K562 (cell line): Measurements from ENCODE around the gene PITPNC1. TPM values are rescaled to one million over a fixed set of nuclear protein-coding genes. Genes with fewer than 3 reads are reported as not detected.

ENCODE experiments used
- ATAC-seq: fragments of 200-7000 bp; cut with Tn5 transposase; 3 replicates; pipeline ENCODE4 v1.9.1; 2020; ENCODE audit warnings: moderate library complexity
- BruUV-seq: library from RNA; stranded (reverse); fragments of 400-500 nt; replicated peaks from 2 replicates; lab custom pipeline; 2021; lab: Mats Ljungman, UMichigan
- CTCF ChIA-PET: fragments of 300-600 bp; formaldehyde crosslinking; extraction: SDS; loops from one replicate; lab custom pipeline; 2021; ENCODE audit warnings: low intra/inter-chr PET ratio; lab: Yijun Ruan, JAX
- POLR2A ChIA-PET: fragments of 300-600, 350-650 bp; sonication (Branson Sonifier 250); formaldehyde crosslinking; extraction: SDS; loops from one replicate; lab custom pipeline; 2021; ENCODE audit warnings: antibody characterized with exemption, inconsistent platforms; lab: Yijun Ruan, JAX
- DNase-seq, 4 experiments: peaks; one replicate each; pipeline versions ENCODE4 v3.0.0 to v3.0.0-alpha.2; 2011 to 2018; ENCODE audit warnings: low spot score in 3 of 4, mixed read lengths in 3 of 4; ENCODE audit errors: extremely low read depth in 1 of 4
- FAIRE-seq: peaks from 2 replicates; lab custom pipeline; 2011; peaks lifted over from hg19 to GRCh38; lab: Jason Lieb, UNC
- H2AFZ ChIP-seq: 2 replicates; pipeline ENCODE4 v1.6.0; 2011; ENCODE audit warnings: low read depth, low read length, control low read depth, inconsistent platforms
- H3K27ac ChIP-seq: fragments of 200-600 bp; 3 replicates; pipeline ENCODE4 v1.8.0; 2011; ENCODE audit warnings: low read depth, mild to moderate bottlenecking, control low read depth, inconsistent platforms, low read length, moderate library complexity, mixed read lengths; ENCODE audit errors: extremely low read depth
- H3K27me3 ChIP-seq, 2 experiments: fragments of 300-600 bp in 1 of 2; 2 replicates in 1 of 2; 3 replicates in 1 of 2; pipeline versions ENCODE4 v1.6.0 to v1.8.0; 2011; ENCODE audit warnings: inconsistent platforms in 2 of 2, low read length in 2 of 2, mild to moderate bottlenecking in 1 of 2, mixed read lengths in 1 of 2, moderate library complexity in 1 of 2; ENCODE audit not compliant: control insufficient read depth in 2 of 2, insufficient read depth in 2 of 2
- H3K36me3 ChIP-seq: fragments of 300-600 bp; 3 replicates; pipeline ENCODE4 v1.8.0; 2011; ENCODE audit warnings: mild to moderate bottlenecking, low read length, inconsistent platforms; ENCODE audit not compliant: control insufficient read depth, insufficient read depth
- H3K4me1 ChIP-seq, 2 experiments: fragments of 200-600 bp in 1 of 2; replicated peaks in 1 of 2; 2 replicates in 1 of 2; 3 replicates in 1 of 2; pipeline versions ENCODE4 v1.5.1 to v1.8.0; 2011; ENCODE audit warnings: inconsistent platforms in 2 of 2, low read length in 2 of 2, mild to moderate bottlenecking in 1 of 2, mixed read lengths in 1 of 2, moderate library complexity in 1 of 2; ENCODE audit not compliant: control insufficient read depth in 2 of 2, insufficient read depth in 2 of 2
- H3K4me2 ChIP-seq: 2 replicates; pipeline ENCODE4 v1.6.1; 2011; ENCODE audit warnings: low read length, control low read depth, inconsistent platforms, mixed read lengths; ENCODE audit not compliant: insufficient read depth
- H3K4me3 ChIP-seq: fragments of 200-600 bp; sonication (generic), shearing (Covaris generic); 2 replicates; pipeline ENCODE4 v1.5.1; 2016; ENCODE audit warnings: control low read depth, inconsistent platforms
- H3K79me2 ChIP-seq: fragments of 200-600 bp; 3 replicates; pipeline ENCODE4 v1.8.0; 2011; ENCODE audit warnings: low read length, inconsistent platforms; ENCODE audit not compliant: control insufficient read depth, insufficient read depth
- H3K9ac ChIP-seq, 2 experiments: 2 replicates each; pipeline versions ENCODE4 v1.6.0 to v1.6.1; 2011; ENCODE audit warnings: low read depth in 2 of 2, low read length in 2 of 2, control low read depth in 1 of 2, inconsistent platforms in 1 of 2, mild to moderate bottlenecking in 1 of 2, mixed read lengths in 1 of 2; ENCODE audit not compliant: insufficient read depth in 1 of 2
- H3K9me1 ChIP-seq: one replicate; pipeline ENCODE4 v1.6.0; 2011; ENCODE audit warnings: inconsistent platforms, mild to moderate bottlenecking, low read length, moderate library complexity; ENCODE audit not compliant: control insufficient read depth, insufficient read depth
- H3K9me3 ChIP-seq: replicated peaks from 2 replicates; pipeline ENCODE4 v1.5.1; 2011; ENCODE audit warnings: low read depth, low read length, inconsistent platforms; ENCODE audit not compliant: control insufficient read depth, insufficient read depth
- H4K20me1 ChIP-seq: replicated peaks from 2 replicates; pipeline ENCODE4 v1.6.1; 2011; ENCODE audit warnings: low read length, inconsistent platforms, mixed read lengths; ENCODE audit not compliant: control insufficient read depth, insufficient read depth
- BCL6 ChIP-seq: fragments of 250-450 bp; sonication (Bioruptor Pico); IDR thresholded peaks from 2 replicates; pipeline ENCODE4 v1.4.0; 2020
- EGR1 ChIP-seq: fragments of 450-650 bp; conservative IDR thresholded peaks from 2 replicates; pipeline ENCODE4 v1.6.1; 2017; ENCODE audit warnings: mild to moderate bottlenecking
- HDAC1 ChIP-seq, 2 experiments: fragments of 450-650 bp; IDR thresholded peaks; 2 replicates each; pipeline ENCODE4 v1.6.1; 2016 to 2017; ENCODE audit warnings: inconsistent platforms in 1 of 2, mild to moderate bottlenecking in 1 of 2, moderate library complexity in 1 of 2
- IFI16 ChIP-seq: fragments of 250-450 bp; sonication (Bioruptor Pico); IDR thresholded peaks from 2 replicates; pipeline ENCODE4 v2.1.2; 2022; ENCODE audit warnings: mild to moderate bottlenecking, inconsistent platforms
- PML ChIP-seq: IDR thresholded peaks from 2 replicates; pipeline ENCODE4 v1.6.1; 2012; ENCODE audit warnings: low read length, inconsistent platforms
- PURB ChIP-seq: sonication (generic); formaldehyde crosslinking; IDR thresholded peaks from 2 replicates; pipeline ENCODE4 v1.9.0; 2021; ENCODE audit warnings: low read depth, mild to moderate bottlenecking, missing genetic modification reagents
- RCOR1 ChIP-seq, 2 experiments: IDR thresholded peaks; 2 replicates each; pipeline ENCODE4 v1.6.1; 2012; ENCODE audit warnings: low read depth in 2 of 2, low read length in 2 of 2, borderline replicate concordance in 1 of 2, improper control_type of control experiment in 1 of 2
- SFPQ ChIP-seq: fragments of 200-400 bp; formaldehyde crosslinking; IDR thresholded peaks from 2 replicates; pipeline ENCODE4 v1.6.1; 2017; ENCODE audit warnings: mild to moderate bottlenecking, low read depth, low read length, moderate library complexity
- SPI1 ChIP-seq: IDR thresholded peaks from 2 replicates; pipeline ENCODE4 v1.6.1; 2011; ENCODE audit warnings: low read depth, low read length, control low read depth, borderline replicate concordance
- YBX1 ChIP-seq: fragments of 450-650 bp; IDR thresholded peaks from 2 replicates; pipeline ENCODE4 v1.7.1; 2016; ENCODE audit warnings: mild to moderate bottlenecking
- ZKSCAN1 ChIP-seq: fragments of 150-350 bp; IDR thresholded peaks from 2 replicates; pipeline ENCODE4 v1.6.1; 2016; ENCODE audit warnings: low read depth, low read length
- ZNF280A ChIP-seq: fragments of 450-650 bp; IDR thresholded peaks from 2 replicates; pipeline ENCODE4 v1.6.1; 2018; ENCODE audit warnings: mild to moderate bottlenecking, low read depth; ENCODE audit not compliant: partially characterized antibody
- ZNF41 ChIP-seq: fragments of 250-450 bp; sonication (Bioruptor Pico); conservative IDR thresholded peaks from 2 replicates; pipeline ENCODE4 v1.4.0; 2020; ENCODE audit warnings: mild to moderate bottlenecking
- WGBS: fragments of 100-300 bp; shearing (Covaris generic); methylation state at CpG from one replicate; pipeline ENCODE4 v1.1.6; 2016; ENCODE audit warnings: low coverage, mixed read lengths; ENCODE audit not compliant: insufficient coverage; ENCODE audit errors: missing lambda C conversion rate; 5-methylcytosine and 5-hydroxymethylcytosine counted together
- in situ Hi-C: fragments of 300-500 bp; cut with MboI; formaldehyde crosslinking; loops from 4 replicates; pipeline ENCODE4 v1.15.0; 2018; ENCODE audit warnings: inconsistent platforms, mixed read lengths
- intact Hi-C: fragments of 100-400 bp; cut with micrococcal nuclease; formaldehyde crosslinking; loops from 2 replicates; pipeline ENCODE4 v1.14.2; 2022
- polyA plus RNA-seq, 8 experiments: library from polyadenylated mRNA; depleted of rRNA in 4 of 8; stranded (reverse) in 5 of 8; unstranded in 3 of 8; fragments of >200 nt; fragmentation: Nextera tagmentation in 2 of 8; fragmentation: Illumina TruSeq in 1 of 8; extraction: Ambion mirVana in 2 of 8; extraction: Trizol in 1 of 8; gene quantifications; 2 replicates each; pipeline versions ENCODE4 v1.2.1 to v1.2.3, GENCODE V29; 2011 to 2014; ENCODE audit warnings: inconsistent platforms in 1 of 8, missing spikeins in 1 of 8
- total RNA-seq, 7 experiments: library from RNA; depleted of rRNA in 6 of 7; stranded (reverse); fragments of >200 nt in 6 of 7; fragmentation: Illumina TruSeq in 2 of 7; extraction: Trizol in 2 of 7; gene quantifications; 2 replicates each; pipeline versions ENCODE4 v1.2.1 to v1.2.3, GENCODE V29; 2011 to 2021; ENCODE audit warnings: low replicate concordance in 1 of 7
- TF ChIP-seq, protein P1 (sequence below): sonication (generic); formaldehyde crosslinking; IDR thresholded peaks from 2 replicates; pipeline ENCODE4 v1.8.1; 2022; ENCODE audit warnings: missing genetic modification reagents
- TF ChIP-seq, protein P2 (sequence below): fragments of 200-800 bp; sonication (Bioruptor generic); IDR thresholded peaks from 2 replicates; pipeline ENCODE4 v1.6.1; 2017; ENCODE audit warnings: missing genetic modification characterization, missing compliant biosample characterization

Gene PITPNC1
- total and polyA plus RNA-seq, 9 of the 15 experiments (the other 6 are each of a cell fraction or from before 2014, with no cell fraction given) = 0.11 to 1.1 (median 0.65) TPM

DNA sequence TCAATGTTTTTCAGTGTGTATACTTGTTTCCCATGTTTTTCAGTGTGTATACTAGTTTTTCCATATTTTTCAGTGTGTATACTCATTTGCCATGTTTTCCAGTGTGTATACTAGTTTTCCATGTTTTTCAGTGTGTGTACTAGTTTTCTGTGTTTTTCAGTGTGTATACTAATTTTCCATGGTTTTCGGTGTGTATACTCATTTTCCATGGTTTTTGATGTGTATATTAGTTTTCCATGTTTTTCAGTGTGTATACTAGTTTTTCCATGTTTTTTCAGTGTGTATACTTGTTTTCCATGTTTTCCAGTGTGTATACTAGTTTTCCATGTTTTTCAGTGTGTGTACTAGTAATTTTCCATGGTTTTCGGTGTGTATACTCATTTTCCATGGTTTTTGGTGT is 188.0 kb downstream of the PITPNC1 start:
- no peaks in the 10 kb centered on the region for H3K4me1 ChIP-seq
- in situ Hi-C loops = no loop called here
- TF ChIP-seq ZNF41 (CRISPR knock-in tag) (no peak), HDAC1 (IDR thresholded peaks at IDR 0.05) (no peak), PML (no peak), BCL6 (CRISPR knock-in tag) (no peak), EGR1 (no peak), SFPQ (no peak), PURB (no peak), IFI16 (CRISPR knock-in tag) (no peak), ZNF280A (no peak), SPI1 (no peak), ZKSCAN1 (no peak), RCOR1 (IDR thresholded peaks at IDR 0.05; ENCODE audit: borderline replicate concordance in 1 of 2, low read depth in 2 of 2, low read length in 2 of 2) (no peak), YBX1 (no peak)
- TF ChIP-seq, protein P1, sequence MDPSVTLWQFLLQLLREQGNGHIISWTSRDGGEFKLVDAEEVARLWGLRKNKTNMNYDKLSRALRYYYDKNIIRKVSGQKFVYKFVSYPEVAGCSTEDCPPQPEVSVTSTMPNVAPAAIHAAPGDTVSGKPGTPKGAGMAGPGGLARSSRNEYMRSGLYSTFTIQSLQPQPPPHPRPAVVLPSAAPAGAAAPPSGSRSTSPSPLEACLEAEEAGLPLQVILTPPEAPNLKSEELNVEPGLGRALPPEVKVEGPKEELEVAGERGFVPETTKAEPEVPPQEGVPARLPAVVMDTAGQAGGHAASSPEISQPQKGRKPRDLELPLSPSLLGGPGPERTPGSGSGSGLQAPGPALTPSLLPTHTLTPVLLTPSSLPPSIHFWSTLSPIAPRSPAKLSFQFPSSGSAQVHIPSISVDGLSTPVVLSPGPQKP (CRISPR knock-in tag) = no peak
- TF ChIP-seq, protein P2, sequence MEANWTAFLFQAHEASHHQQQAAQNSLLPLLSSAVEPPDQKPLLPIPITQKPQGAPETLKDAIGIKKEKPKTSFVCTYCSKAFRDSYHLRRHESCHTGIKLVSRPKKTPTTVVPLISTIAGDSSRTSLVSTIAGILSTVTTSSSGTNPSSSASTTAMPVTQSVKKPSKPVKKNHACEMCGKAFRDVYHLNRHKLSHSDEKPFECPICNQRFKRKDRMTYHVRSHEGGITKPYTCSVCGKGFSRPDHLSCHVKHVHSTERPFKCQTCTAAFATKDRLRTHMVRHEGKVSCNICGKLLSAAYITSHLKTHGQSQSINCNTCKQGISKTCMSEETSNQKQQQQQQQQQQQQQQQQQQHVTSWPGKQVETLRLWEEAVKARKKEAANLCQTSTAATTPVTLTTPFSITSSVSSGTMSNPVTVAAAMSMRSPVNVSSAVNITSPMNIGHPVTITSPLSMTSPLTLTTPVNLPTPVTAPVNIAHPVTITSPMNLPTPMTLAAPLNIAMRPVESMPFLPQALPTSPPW = no peak
- FAIRE-seq (no peak), ATAC-seq (no peak), DNase-seq (no peak)
- no peaks in the 10 kb centered on the region for H3K9me1 ChIP-seq
- H3K79me2 ChIP-seq = no peaks in the 10 kb centered on the region
- ChIA-PET POLR2A (no interaction called here), CTCF (no interaction called here)
- no peaks in the 10 kb centered on the region for H3K36me3 ChIP-seq
- no peak overlapping the region for H2AFZ ChIP-seq
- H3K27me3 ChIP-seq = peaks cover 13 to 31% of the 10 kb centered on the region in 2 experiments; a peak in 4 of 5 replicates
- no TSS peak for BruUV-seq
- H3K9ac ChIP-seq = no peak overlapping the region
- intact Hi-C loops = no loop called here
- H3K4me3 ChIP-seq = no peak overlapping the region
- no peak overlapping the region for H3K27ac ChIP-seq
- no peak overlapping the region for H3K4me2 ChIP-seq
- H3K9me3 ChIP-seq = no peaks in the 10 kb centered on the region
- 6% methylated on average over 2 of the region's 2 CpGs for WGBS
- no peaks in the 10 kb centered on the region for H4K20me1 ChIP-seq
